SK-N-SH treated with all-trans-retinoic acid at 6 μM for 48 hours (cell line): ENCODE data around the gene NCLN.
A peak's percentile ranks its signal among the peaks of the same experiment; 100 is the strongest.

ENCODE experiments used
- ATAC-seq: fragments of 200-7000 bp; cut with Tn5 transposase; 3 replicates; pipeline ENCODE4 v1.9.1; 2020; ENCODE audit warnings: mild to moderate bottlenecking, moderate library complexity
- ARNTL ChIP-seq: fragments of 450-650 bp; formaldehyde crosslinking; IDR thresholded peaks from 2 replicates; pipeline ENCODE4 v1.5.0; 2020; ENCODE audit warnings: low read depth, mild to moderate bottlenecking, moderate library complexity, borderline replicate concordance
- CREB5 ChIP-seq: fragments of 250-450 bp; sonication (Bioruptor Pico); IDR thresholded peaks from 2 replicates; pipeline ENCODE4 v1.5.1; 2020; ENCODE audit warnings: low read depth, mild to moderate bottlenecking, moderate library complexity
- CSDC2 ChIP-seq: fragments of 250-450 bp; sonication (Bioruptor Pico); IDR thresholded peaks from 2 replicates; pipeline ENCODE4 v1.5.0; 2020; ENCODE audit warnings: mild to moderate bottlenecking, moderate library complexity
- CSRNP3 ChIP-seq: fragments of 250-450 bp; sonication (Bioruptor Pico); IDR thresholded peaks from 2 replicates; pipeline ENCODE4 v1.5.1; 2021; ENCODE audit warnings: mild to moderate bottlenecking, moderate library complexity
- ESRRG ChIP-seq: fragments of 250-450 bp; sonication (Bioruptor Pico); IDR thresholded peaks from 2 replicates; pipeline ENCODE4 v1.6.1; 2021; ENCODE audit warnings: mild to moderate bottlenecking
- GLIS3 ChIP-seq: fragments of 250-450 bp; sonication (Bioruptor Pico); IDR thresholded peaks from 2 replicates; pipeline ENCODE4 v1.5.0; 2020; ENCODE audit warnings: mild to moderate bottlenecking, moderate library complexity
- ISL1 ChIP-seq: fragments of 250-450 bp; sonication (Bioruptor Pico); IDR thresholded peaks from 2 replicates; pipeline ENCODE4 v2.1.2; 2022; ENCODE audit warnings: mild to moderate bottlenecking, moderate library complexity
- POU6F1 ChIP-seq: fragments of 250-450 bp; sonication (Bioruptor Pico); IDR thresholded peaks from 2 replicates; pipeline ENCODE4 v1.8.0; 2021; ENCODE audit warnings: low read depth, mild to moderate bottlenecking, moderate library complexity, borderline replicate concordance
- RARB ChIP-seq: fragments of 250-450 bp; sonication (Bioruptor Pico); IDR thresholded peaks from 2 replicates; pipeline ENCODE4 v1.8.0; 2021; ENCODE audit warnings: mild to moderate bottlenecking, moderate library complexity
- SNAI2 ChIP-seq: fragments of 250-450 bp; sonication (Bioruptor Pico); IDR thresholded peaks from 2 replicates; pipeline ENCODE4 v1.5.0; 2020; ENCODE audit warnings: mild to moderate bottlenecking, moderate library complexity
- TCF4 ChIP-seq: fragments of 250-450 bp; sonication (Bioruptor Pico); IDR thresholded peaks from 2 replicates; pipeline ENCODE4 v1.8.0; 2021; ENCODE audit warnings: mild to moderate bottlenecking, moderate library complexity, borderline replicate concordance
- TOX ChIP-seq: fragments of 250-450 bp; sonication (Bioruptor Pico); IDR thresholded peaks from 2 replicates; pipeline ENCODE4 v1.8.0; 2021; ENCODE audit warnings: mild to moderate bottlenecking, moderate library complexity, borderline replicate concordance
- TSHZ2 ChIP-seq: fragments of 250-450 bp; sonication (Bioruptor Pico); IDR thresholded peaks from 2 replicates; pipeline ENCODE4 v1.5.0; 2020; ENCODE audit warnings: mild to moderate bottlenecking, moderate library complexity
- ZFP30 ChIP-seq: fragments of 450-650 bp; formaldehyde crosslinking; IDR thresholded peaks from 2 replicates; pipeline ENCODE4 v1.5.0; 2022; ENCODE audit warnings: mild to moderate bottlenecking, moderate library complexity
- ZNF565 ChIP-seq: fragments of 450-650 bp; formaldehyde crosslinking; conservative IDR thresholded peaks from 2 replicates; pipeline ENCODE4 v1.5.0; 2020; ENCODE audit warnings: low read depth, mild to moderate bottlenecking, moderate library complexity
- ZNF70 ChIP-seq: fragments of 450-650 bp; formaldehyde crosslinking; IDR thresholded peaks from 2 replicates; pipeline ENCODE4 v1.5.0; 2020; ENCODE audit warnings: mild to moderate bottlenecking, moderate library complexity

The NCLN gene

GRCh38 chr19:3252650-3253049, 66.9 kb downstream of the NCLN start:
- ATAC-seq, result no peak
- TF ChIP-seq CSDC2 (CRISPR knock-in tag) (no peak), TSHZ2 (CRISPR knock-in tag) (no peak), GLIS3 (CRISPR knock-in tag) (no peak), RARB (no peak), TCF4 (no peak), ZNF70 (no peak), ZFP30 (CRISPR knock-in tag) (no peak)

- ATAC-seq, result no peak
- TF ChIP-seq TOX, result no peak
- TF ChIP-seq POU6F1 (CRISPR knock-in tag), result no peak
- peak; percentile 96 for TF ChIP-seq ZNF565 (CRISPR knock-in tag)
- TF ChIP-seq GLIS3 (CRISPR knock-in tag), result no peak
- no peak for TF ChIP-seq CSRNP3 (CRISPR knock-in tag)
- TF ChIP-seq CREB5, result no peak
- TF ChIP-seq ISL1 (CRISPR knock-in tag), result no peak
- TF ChIP-seq ARNTL (CRISPR knock-in tag), result no peak
These were observed 67.5 kb downstream of the NCLN start for GRCh38 chr19:3253270-3253669.

GRCh38 chr19:3254520-3254919, 68.8 kb downstream of the NCLN start:
- no peak for TF ChIP-seq SNAI2
- TF ChIP-seq TSHZ2 (CRISPR knock-in tag), result no peak
- no peak for TF ChIP-seq ZNF70
- no peak for TF ChIP-seq GLIS3 (CRISPR knock-in tag)
- no peak for TF ChIP-seq ESRRG
- no peak for TF ChIP-seq ZFP30 (CRISPR knock-in tag)
- no peak for TF ChIP-seq CSRNP3 (CRISPR knock-in tag)
- ATAC-seq, result no peak

GRCh38 chr19:3257071-3257470, 71.3 kb downstream of the NCLN start:
- TF ChIP-seq CREB5 (no peak), ZNF565 (CRISPR knock-in tag) (no peak), ISL1 (CRISPR knock-in tag) (no peak)
- ATAC-seq, result no peak
